ENCODE data around the gene LTBR. TPM values are rescaled to one million over a fixed set of nuclear protein-coding genes. Genes with fewer than 3 reads are reported as not detected.

The LTBR gene
- total and polyA plus RNA-seq, 10 of the 15 experiments (the other 5 are each of a cell fraction or from before 2014, with no cell fraction given) = 0.24 to 0.44 TPM; not detected in 8

DNA sequence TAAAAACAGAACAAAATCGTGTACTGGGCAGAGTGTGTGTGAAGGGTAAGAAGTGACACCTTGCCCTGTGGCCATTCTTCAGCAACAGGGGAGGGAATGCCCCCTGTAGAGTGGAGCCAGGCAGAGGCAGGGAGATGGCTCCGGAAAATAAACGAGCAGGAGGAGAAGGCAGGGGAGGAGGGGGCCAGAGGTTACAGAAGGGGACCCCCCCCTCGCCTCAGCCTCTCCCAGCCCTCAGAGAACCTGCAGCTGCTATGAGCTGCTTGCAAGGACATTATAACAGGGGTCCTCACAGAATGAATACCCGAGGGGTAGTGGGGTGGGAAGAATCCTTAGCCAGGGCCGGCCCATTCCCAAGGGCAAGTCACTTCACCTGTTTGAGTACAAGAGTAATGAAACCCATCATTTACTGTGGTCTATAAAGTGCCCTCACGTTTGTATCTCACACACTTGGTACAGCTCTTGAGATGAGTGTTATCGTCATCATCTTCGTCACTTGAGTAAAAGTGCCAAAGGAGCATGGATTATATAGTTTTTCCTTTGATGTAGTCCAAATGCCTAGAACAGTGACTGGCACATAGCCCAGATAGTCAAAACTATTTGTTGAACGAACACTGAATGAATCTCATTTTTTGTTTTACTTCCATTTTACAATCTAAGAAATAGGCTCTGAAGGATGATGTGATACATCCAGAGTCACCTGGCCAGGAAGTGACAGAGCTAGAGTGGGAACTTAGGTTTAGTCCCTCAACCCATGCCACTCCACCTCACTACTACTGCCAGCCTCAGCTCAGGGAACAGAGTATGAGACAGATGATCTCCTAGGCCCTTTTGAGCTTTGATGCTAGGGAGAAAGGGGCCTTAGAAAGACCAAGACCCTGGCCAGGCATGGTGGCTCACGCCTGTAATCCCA is 23.1 kb upstream of the LTBR start:
- Histone ChIP-seq H3K36me3 (ENCODE audit: control insufficient read depth in 2 of 2, insufficient read depth in 2 of 2, low read length in 1 of 2) (no peaks in the 10 kb centered on the region), H3K9me3 (replicated peaks; ENCODE audit: control insufficient read depth, insufficient read depth, low read length) (no peaks in the 10 kb centered on the region), H2AFZ (ENCODE audit: control insufficient read depth, low read depth, low read length) (no peak overlapping the region), H4K20me1 (ENCODE audit: control insufficient read depth, insufficient read depth) (no peaks in the 10 kb centered on the region), H3K79me2 (ENCODE audit: control insufficient read depth, insufficient read depth, low read length) (no peaks in the 10 kb centered on the region), H3K27me3 (replicated peaks in 1 of 2; ENCODE audit: control insufficient read depth in 2 of 2, insufficient read depth in 2 of 2, low read length in 1 of 2) (no peaks in the 10 kb centered on the region; a peak in 1 of 4 replicates), H3K27ac (ENCODE audit: control insufficient read depth, insufficient read depth) (no peak overlapping the region), H3K4me2 (ENCODE audit: control insufficient read depth, insufficient read depth) (no peak overlapping the region), H3K4me1 (ENCODE audit: control insufficient read depth, insufficient read depth, low read length) (no peaks in the 10 kb centered on the region; the same call in 1 of the 2 replicates), H3K9ac (ENCODE audit: control insufficient read depth, insufficient read depth, low read length) (no peak overlapping the region), H3K4me3 (no peak overlapping the region)
- ChIA-PET RAD21 (ENCODE audit: unreplicated experiment) (interaction anchor here (0.9 kb wide), 1 partner anchor 15 kb away, joined by 3 read pairs; no protein-coding TSS in a partner anchor), CTCF (interaction anchor here (1.5 to 1.8 kb wide), 2 partner anchors 25 to 105 kb away, joined by 4 to 5 read pairs; no protein-coding TSS in a partner anchor), POLR2A (interaction anchor here (0.7 kb wide), 1 partner anchor 160 kb away, joined by 3 read pairs; the partner anchor contains the start of gene CD9), SMC1A (ENCODE audit: uncharacterized antibody, unreplicated experiment) (no interaction called here)
- DNase-seq (ENCODE audit: low read depth, low spot score) (no peak), ATAC-seq (0 out of 3 replicates have a peak, but pooled peaks have one; percentile 19), FAIRE-seq (no peak)
- 21% methylated on average over 11 of the region's 11 CpGs for WGBS (ENCODE audit: insufficient coverage, insufficient replicate concordance, low lambda C conversion rate, missing lambda C conversion rate)
- intact Hi-C loops (cut with micrococcal nuclease; ENCODE audit: unreplicated experiment) (no loop called here), in situ Hi-C loops (cut with MboI) (no loop called here)
- no TSS peak for BruUV-seq (replicated peaks)
- TF ChIP-seq SMAD5 (IDR thresholded peaks at IDR 0.05; ENCODE audit: low read depth) (no peak), MEF2A (IDR thresholded peaks at IDR 0.05; ENCODE audit: insufficient read depth, low read depth, low read length) (no peak), MXI1 (IDR thresholded peaks at IDR 0.05; ENCODE audit: low read depth, low read length) (no peak), RB1 (IDR thresholded peaks at IDR 0.05; ENCODE audit: borderline replicate concordance) (no peak), SP1 (IDR thresholded peaks at IDR 0.05; ENCODE audit: low read depth, low read length) (no peak), NBN (IDR thresholded peaks at IDR 0.05) (no peak), SUZ12 (IDR thresholded peaks at IDR 0.05; ENCODE audit: unreplicated experiment) (no peak)
- TF ChIP-seq, protein P1, sequence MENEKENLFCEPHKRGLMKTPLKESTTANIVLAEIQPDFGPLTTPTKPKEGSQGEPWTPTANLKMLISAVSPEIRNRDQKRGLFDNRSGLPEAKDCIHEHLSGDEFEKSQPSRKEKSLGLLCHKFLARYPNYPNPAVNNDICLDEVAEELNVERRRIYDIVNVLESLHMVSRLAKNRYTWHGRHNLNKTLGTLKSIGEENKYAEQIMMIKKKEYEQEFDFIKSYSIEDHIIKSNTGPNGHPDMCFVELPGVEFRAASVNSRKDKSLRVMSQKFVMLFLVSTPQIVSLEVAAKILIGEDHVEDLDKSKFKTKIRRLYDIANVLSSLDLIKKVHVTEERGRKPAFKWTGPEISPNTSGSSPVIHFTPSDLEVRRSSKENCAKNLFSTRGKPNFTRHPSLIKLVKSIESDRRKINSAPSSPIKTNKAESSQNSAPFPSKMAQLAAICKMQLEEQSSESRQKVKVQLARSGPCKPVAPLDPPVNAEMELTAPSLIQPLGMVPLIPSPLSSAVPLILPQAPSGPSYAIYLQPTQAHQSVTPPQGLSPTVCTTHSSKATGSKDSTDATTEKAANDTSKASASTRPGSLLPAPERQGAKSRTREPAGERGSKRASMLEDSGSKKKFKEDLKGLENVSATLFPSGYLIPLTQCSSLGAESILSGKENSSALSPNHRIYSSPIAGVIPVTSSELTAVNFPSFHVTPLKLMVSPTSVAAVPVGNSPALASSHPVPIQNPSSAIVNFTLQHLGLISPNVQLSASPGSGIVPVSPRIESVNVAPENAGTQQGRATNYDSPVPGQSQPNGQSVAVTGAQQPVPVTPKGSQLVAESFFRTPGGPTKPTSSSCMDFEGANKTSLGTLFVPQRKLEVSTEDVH (IDR thresholded peaks at IDR 0.05; ENCODE audit: low read depth, partially characterized antibody) = no peak

All from GM12878 (cell line).